Loucy (cell line): Measurements from ENCODE around the gene WWOX.
"Not testable (repeated sequence)": the region's sequence is repeated elsewhere in the genome, so short reads cannot be mapped to it uniquely, and the experiment has no call there.

Experiments
- H2AFZ ChIP-seq: fragments of 200-600 bp; sonication (generic); 2 replicates; pipeline ENCODE4 v1.6.0; 2016; ENCODE audit warnings: antibody characterized with exemption, mild to moderate bottlenecking, low read length, moderate library complexity
- H3F3A ChIP-seq: fragments of 200-600 bp; 2 replicates; pipeline ENCODE4 v1.6.0; 2016; ENCODE audit warnings: antibody characterized with exemption, low read depth, mild to moderate bottlenecking
- H3K27me3 ChIP-seq: fragments of 200-600 bp; sonication (generic); 2 replicates; pipeline ENCODE4 v1.6.1; 2014; ENCODE audit warnings: low read length, mild to moderate bottlenecking; ENCODE audit not compliant: insufficient read depth, poor library complexity, severe bottlenecking
- H3K36me3 ChIP-seq: fragments of 200-600 bp; sonication (generic); 2 replicates; pipeline ENCODE4 v1.6.1; 2016; ENCODE audit warnings: low read length; ENCODE audit not compliant: insufficient read depth
- H3K4me1 ChIP-seq: fragments of 200-600 bp; sonication (generic); 2 replicates; pipeline ENCODE4 v1.5.1; 2014; ENCODE audit warnings: low read length, mild to moderate bottlenecking; ENCODE audit not compliant: insufficient read depth, poor library complexity, severe bottlenecking
- H3K4me2 ChIP-seq: fragments of 200-600 bp; sonication (generic); 2 replicates; pipeline ENCODE4 v1.6.0; 2014; ENCODE audit warnings: antibody characterized with exemption, low read length, low read depth, mild to moderate bottlenecking; ENCODE audit not compliant: poor library complexity, severe bottlenecking
- H3K4me3 ChIP-seq: fragments of 200-600 bp; sonication (generic); 2 replicates; pipeline ENCODE4 v1.5.1; 2014; ENCODE audit warnings: low read length, mild to moderate bottlenecking, mixed read lengths; ENCODE audit not compliant: poor library complexity, severe bottlenecking
- H3K79me2 ChIP-seq: fragments of 200-600 bp; sonication (generic); 2 replicates; pipeline ENCODE4 v1.6.1; 2014; ENCODE audit warnings: low read length; ENCODE audit not compliant: insufficient read depth
- H3K9ac ChIP-seq: fragments of 200-600 bp; sonication (generic); 2 replicates; pipeline ENCODE4 v1.6.0; 2014; ENCODE audit warnings: mild to moderate bottlenecking, low read depth, low read length, moderate library complexity; ENCODE audit not compliant: poor library complexity, severe bottlenecking
- H3K9me2 ChIP-seq: fragments of 200-600 bp; sonication (generic); replicated peaks from 2 replicates; pipeline ENCODE4 v1.6.1; 2016; ENCODE audit warnings: low read depth, low read length, mixed read lengths
- H3K9me3 ChIP-seq: fragments of 200-600 bp; sonication (generic); 2 replicates; pipeline ENCODE4 v1.6.1; 2014; ENCODE audit warnings: mild to moderate bottlenecking, antibody characterized with exemption, low read length, low read depth; ENCODE audit not compliant: insufficient read depth
- H4K20me1 ChIP-seq: fragments of 200-600 bp; sonication (generic); 2 replicates; pipeline ENCODE4 v1.6.0; 2014; ENCODE audit warnings: antibody characterized with exemption, low read length, mild to moderate bottlenecking; ENCODE audit not compliant: insufficient read depth, poor library complexity, severe bottlenecking
- CTCF ChIP-seq: fragments of 200-600 bp; sonication (generic); conservative IDR thresholded peaks from 2 replicates; pipeline ENCODE4 v1.5.1; 2014; ENCODE audit warnings: mild to moderate bottlenecking, antibody characterized with exemption, low read length
- EZH2phosphoT487 ChIP-seq: fragments of 200-600 bp; IDR thresholded peaks from 2 replicates; pipeline ENCODE4 v1.6.1; 2018; ENCODE audit warnings: antibody characterized with exemption, mild to moderate bottlenecking, moderate library complexity, borderline replicate concordance

The WWOX gene

GRCh38 chr16:79250502-79251098 is 1151.1 kb downstream of the WWOX start:
- no peak overlapping the region for H2AFZ ChIP-seq
- H3K4me1 ChIP-seq = peaks cover 15% of the 10 kb centered on the region
- H4K20me1 ChIP-seq = no peaks in the 10 kb centered on the region
- H3F3A ChIP-seq = no peaks in the 10 kb centered on the region
- no peak overlapping the region for H3K4me2 ChIP-seq
- H3K9me3 ChIP-seq = no peaks in the 10 kb centered on the region
- TF ChIP-seq EZH2phosphoT487 = no peak
- no peak for TF ChIP-seq CTCF
- H3K27me3 ChIP-seq = no peaks in the 10 kb centered on the region
- no peak overlapping the region for H3K4me3 ChIP-seq
- no peak overlapping the region for H3K9ac ChIP-seq
- no peaks in the 10 kb centered on the region for H3K36me3 ChIP-seq
- no peaks in the 10 kb centered on the region for H3K79me2 ChIP-seq
- H3K9me2 ChIP-seq = no peaks in the 10 kb centered on the region

- H3K9me2 ChIP-seq = no peaks in the 10 kb centered on the region
- no peaks in the 10 kb centered on the region for H3K9me3 ChIP-seq
- TF ChIP-seq CTCF (no peak), EZH2phosphoT487 (no peak)
- H3K79me2 ChIP-seq = no peaks in the 10 kb centered on the region
- H3K27me3 ChIP-seq = no peaks in the 10 kb centered on the region
- no peak overlapping the region for H3K9ac ChIP-seq
- no peaks in the 10 kb centered on the region for H3F3A ChIP-seq
- peaks cover 35% of the 10 kb centered on the region for H3K4me1 ChIP-seq
- no peak overlapping the region for H3K4me2 ChIP-seq
- no peaks in the 10 kb centered on the region for H3K36me3 ChIP-seq
- H2AFZ ChIP-seq = no peak overlapping the region
- H4K20me1 ChIP-seq = no peaks in the 10 kb centered on the region
- H3K4me3 ChIP-seq = no peak overlapping the region
Observed at GRCh38 chr16:79253100-79253631, 1153.7 kb downstream of the WWOX start.

- no peaks in the 10 kb centered on the region for H3K27me3 ChIP-seq
- H4K20me1 ChIP-seq = no peaks in the 10 kb centered on the region
- no peak for TF ChIP-seq CTCF
- TF ChIP-seq EZH2phosphoT487 = no peak
- no peaks in the 10 kb centered on the region for H3K79me2 ChIP-seq
- peak overlapping the region; percentile 68 for H3K4me2 ChIP-seq
- no peaks in the 10 kb centered on the region for H3K9me2 ChIP-seq
- H3K4me1 ChIP-seq = peaks cover 41% of the 10 kb centered on the region
- H3K36me3 ChIP-seq = no peaks in the 10 kb centered on the region
- no peaks in the 10 kb centered on the region for H3F3A ChIP-seq
- peak overlapping the region; percentile 13; the same call in 1 of the 2 replicates for H2AFZ ChIP-seq
- H3K4me3 ChIP-seq = peak overlapping the region; percentile 42
- H3K9me3 ChIP-seq = no peaks in the 10 kb centered on the region
- peak overlapping the region; percentile 26 for H3K9ac ChIP-seq
Observed at GRCh38 chr16:79257953-79258490, 1158.6 kb downstream of the WWOX start.

- peaks cover 31% of the 10 kb centered on the region for H3K4me1 ChIP-seq
- H3F3A ChIP-seq, H3K9me3 ChIP-seq, H3K27me3 ChIP-seq, H3K9ac ChIP-seq, H2AFZ ChIP-seq, H3K4me3 ChIP-seq, H4K20me1 ChIP-seq, H3K4me2 ChIP-seq, H3K9me2 ChIP-seq, H3K36me3 ChIP-seq, H3K79me2 ChIP-seq: not testable (repeated sequence)
Observed at GRCh38 chr16:79260890-79261289, 1161.4 kb downstream of the WWOX start.
